ENCODE measurements around the gene BLID. TPM values are rescaled to one million over a fixed set of nuclear protein-coding genes. Genes with fewer than 3 reads are reported as not detected.

The BLID gene
- total and polyA plus RNA-seq, 10 of the 15 experiments (the other 5 are each of a cell fraction or from before 2014, with no cell fraction given): not detected

- RAD21 ChIA-PET (ENCODE audit: unreplicated experiment): no interaction called here
- FAIRE-seq: no peak
- DNase-seq (ENCODE audit: low read depth, low spot score): no peak
- no peaks in the 10 kb centered on the region for H3K9me3 ChIP-seq (replicated peaks; ENCODE audit: control insufficient read depth, insufficient read depth, low read length)
- intact Hi-C loops (cut with micrococcal nuclease; ENCODE audit: unreplicated experiment) (no loop called here), in situ Hi-C loops (cut with MboI) (no loop called here)
- H3K79me2 ChIP-seq (ENCODE audit: control insufficient read depth, insufficient read depth, low read length): no peaks in the 10 kb centered on the region
- CTCF ChIA-PET: no interaction called here
- H4K20me1 ChIP-seq (ENCODE audit: control insufficient read depth, insufficient read depth): no peaks in the 10 kb centered on the region
- no peaks in the 10 kb centered on the region for H3K27me3 ChIP-seq (replicated peaks in 1 of 2; ENCODE audit: control insufficient read depth in 2 of 2, insufficient read depth in 2 of 2, low read length in 1 of 2)
- no peak overlapping the region for H2AFZ ChIP-seq (ENCODE audit: control insufficient read depth, low read depth, low read length)
- H3K9ac ChIP-seq (ENCODE audit: control insufficient read depth, insufficient read depth, low read length): no peak overlapping the region
- no peaks in the 10 kb centered on the region for H3K36me3 ChIP-seq (ENCODE audit: control insufficient read depth in 2 of 2, insufficient read depth in 2 of 2, low read length in 1 of 2)
- POLR2A ChIA-PET: no interaction called here
- WGBS (ENCODE audit: insufficient coverage, insufficient replicate concordance, low lambda C conversion rate, missing lambda C conversion rate): 6% methylated on average over 5 of the region's 5 CpGs
- H3K27ac ChIP-seq (ENCODE audit: control insufficient read depth, insufficient read depth): no peak overlapping the region
- no peak overlapping the region for H3K4me2 ChIP-seq (ENCODE audit: control insufficient read depth, insufficient read depth)
- ATAC-seq: no peak
- no TSS peak for BruUV-seq (replicated peaks)
- TF ChIP-seq RELA (IDR thresholded peaks at IDR 0.05; ENCODE audit: borderline replicate concordance, partially characterized antibody) (no peak), NKRF (conservative IDR thresholded peaks at IDR 0.05) (no peak), MTA2 (IDR thresholded peaks at IDR 0.05; ENCODE audit: low read depth) (no peak), ATF3 (IDR thresholded peaks at IDR 0.05; ENCODE audit: borderline replicate concordance, extremely low read depth, low read depth, low read length) (no peak), TARDBP (IDR thresholded peaks at IDR 0.05; ENCODE audit: borderline replicate concordance) (no peak)
- SMC1A ChIA-PET (ENCODE audit: uncharacterized antibody, unreplicated experiment): interaction anchor here (0.7 kb wide), 1 partner anchor 1794 kb away, joined by 3 read pairs; no protein-coding TSS in a partner anchor
- no peaks in the 10 kb centered on the region for H3K4me1 ChIP-seq (ENCODE audit: control insufficient read depth, insufficient read depth, low read length)
- H3K4me3 ChIP-seq: no peak overlapping the region
These were observed 34.5 kb upstream of the BLID start for GRCh38 chr11:122150216-122151124.
